T-helper 2 cell treated with Interferon-gamma antibody and Interleukin-4, amounts not matched to agents 5 μg/mL and 100 μg/mL, for 36 hours (primary cell): ENCODE measurements around the gene SULT1E1.

Experiments
- DNase-seq: peaks from one replicate; pipeline ENCODE4 v3.0.0; 2021; ENCODE audit warnings: low spot score
- H3K27ac Mint-ChIP-seq: one replicate; pipeline ENCODE4 v1.8.0; 2021; ENCODE audit warnings: mild to moderate bottlenecking, mixed read lengths
- H3K27me3 Mint-ChIP-seq: one replicate; pipeline ENCODE4 v1.8.0; 2021; ENCODE audit warnings: low read depth, mixed read lengths
- H3K36me3 Mint-ChIP-seq: one replicate; pipeline ENCODE4 v1.8.0; 2021; ENCODE audit warnings: low read depth, mixed read lengths
- H3K4me1 Mint-ChIP-seq: one replicate; pipeline ENCODE4 v1.8.0; 2021; ENCODE audit warnings: low read depth, mixed read lengths
- H3K4me3 Mint-ChIP-seq: one replicate; pipeline ENCODE4 v1.8.0; 2022; ENCODE audit warnings: mild to moderate bottlenecking, moderate library complexity, mixed read lengths
- H3K9me3 Mint-ChIP-seq: one replicate; pipeline ENCODE4 v1.8.0; 2021; ENCODE audit warnings: mixed read lengths

The SULT1E1 gene

DNA sequence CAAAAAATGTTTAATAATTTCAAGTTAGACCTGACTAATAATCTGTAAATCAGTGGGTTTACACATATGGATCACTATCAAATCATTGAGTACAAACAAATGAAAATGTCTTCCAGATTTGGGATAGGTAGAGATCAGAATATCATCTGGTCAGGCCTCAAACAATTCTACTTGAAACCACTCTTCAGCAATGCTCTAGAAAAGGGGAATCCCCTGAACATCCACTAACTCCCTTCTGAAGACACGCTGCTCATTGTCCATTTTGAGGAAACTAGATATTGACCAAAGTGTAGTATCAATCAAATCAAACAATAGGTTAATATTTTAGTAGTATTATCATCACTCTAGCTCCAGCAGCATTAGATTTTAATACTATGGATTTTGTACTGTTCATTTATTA is 46.3 kb downstream of the SULT1E1 start:
- no peaks in the 10 kb centered on the region for H3K9me3 Mint-ChIP-seq
- DNase-seq = no peak
- H3K27ac Mint-ChIP-seq = no peak overlapping the region
- no peak overlapping the region for H3K4me3 Mint-ChIP-seq
- H3K36me3 Mint-ChIP-seq = no peaks in the 10 kb centered on the region
- H3K4me1 Mint-ChIP-seq = no peaks in the 10 kb centered on the region
- H3K27me3 Mint-ChIP-seq = no peaks in the 10 kb centered on the region

- Mint-ChIP-seq H3K4me3 (no peak overlapping the region), H3K9me3 (no peaks in the 10 kb centered on the region), H3K4me1 (no peaks in the 10 kb centered on the region), H3K36me3 (no peaks in the 10 kb centered on the region), H3K27ac (no peak overlapping the region), H3K27me3 (no peaks in the 10 kb centered on the region)
- no peak for DNase-seq
Measured at GRCh38 chr4:69811166-69811565, 48.8 kb downstream of the SULT1E1 start.

DNA sequence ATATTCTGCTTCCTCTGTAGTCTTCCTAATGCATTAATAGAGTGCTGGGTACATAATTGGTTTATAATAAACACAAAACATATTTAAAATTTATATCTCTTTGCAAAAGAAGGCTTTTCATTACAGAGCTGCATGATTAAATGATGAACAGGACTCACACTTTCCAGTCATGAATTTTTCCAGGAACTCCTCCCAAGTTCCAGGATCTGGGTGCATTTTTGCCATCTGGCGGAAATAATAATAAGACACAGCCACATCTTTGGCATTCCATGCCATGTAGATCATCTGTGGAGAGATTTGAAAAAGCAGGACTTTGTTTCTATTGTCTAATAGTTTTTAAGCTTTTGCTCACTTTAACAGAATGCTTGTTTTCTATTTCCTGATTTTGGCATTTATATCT is 59.3 kb downstream of the SULT1E1 start:
- Mint-ChIP-seq H3K4me1 (no peaks in the 10 kb centered on the region), H3K27ac (no peak overlapping the region), H3K4me3 (no peak overlapping the region), H3K9me3 (no peaks in the 10 kb centered on the region), H3K36me3 (no peaks in the 10 kb centered on the region), H3K27me3 (no peaks in the 10 kb centered on the region)
- no peak for DNase-seq

- H3K4me1 Mint-ChIP-seq = no peaks in the 10 kb centered on the region
- H3K9me3 Mint-ChIP-seq = no peaks in the 10 kb centered on the region
- no peaks in the 10 kb centered on the region for H3K36me3 Mint-ChIP-seq
- H3K27me3 Mint-ChIP-seq = no peaks in the 10 kb centered on the region
- H3K4me3 Mint-ChIP-seq = no peak overlapping the region
- no peak for DNase-seq
- H3K27ac Mint-ChIP-seq = no peak overlapping the region
Measured at GRCh38 chr4:69799337-69799736, 60.6 kb downstream of the SULT1E1 start.

GRCh38 chr4:69793732-69794131 is 66.2 kb downstream of the SULT1E1 start:
- no peaks in the 10 kb centered on the region for H3K36me3 Mint-ChIP-seq
- H3K9me3 Mint-ChIP-seq = no peaks in the 10 kb centered on the region
- no peaks in the 10 kb centered on the region for H3K27me3 Mint-ChIP-seq
- DNase-seq = no peak
- H3K4me3 Mint-ChIP-seq = no peak overlapping the region
- no peaks in the 10 kb centered on the region for H3K4me1 Mint-ChIP-seq
- no peak overlapping the region for H3K27ac Mint-ChIP-seq
